Measurements from ENCODE around the gene FANCI.

GRCh38 chr15:89334510-89335297 is 90.9 kb downstream of the FANCI start, which contains the start of gene POLG:
- TF ChIP-seq CTCF (IDR thresholded peaks at IDR 0.05; ENCODE audit: low read depth, low read length) (no peak), EZH2phosphoT487 (IDR thresholded peaks at IDR 0.05; ENCODE audit: low read depth) (no peak)

Data from OCI-LY3 (cell line).